ENCODE results near the gene DUS3L.

DNA sequence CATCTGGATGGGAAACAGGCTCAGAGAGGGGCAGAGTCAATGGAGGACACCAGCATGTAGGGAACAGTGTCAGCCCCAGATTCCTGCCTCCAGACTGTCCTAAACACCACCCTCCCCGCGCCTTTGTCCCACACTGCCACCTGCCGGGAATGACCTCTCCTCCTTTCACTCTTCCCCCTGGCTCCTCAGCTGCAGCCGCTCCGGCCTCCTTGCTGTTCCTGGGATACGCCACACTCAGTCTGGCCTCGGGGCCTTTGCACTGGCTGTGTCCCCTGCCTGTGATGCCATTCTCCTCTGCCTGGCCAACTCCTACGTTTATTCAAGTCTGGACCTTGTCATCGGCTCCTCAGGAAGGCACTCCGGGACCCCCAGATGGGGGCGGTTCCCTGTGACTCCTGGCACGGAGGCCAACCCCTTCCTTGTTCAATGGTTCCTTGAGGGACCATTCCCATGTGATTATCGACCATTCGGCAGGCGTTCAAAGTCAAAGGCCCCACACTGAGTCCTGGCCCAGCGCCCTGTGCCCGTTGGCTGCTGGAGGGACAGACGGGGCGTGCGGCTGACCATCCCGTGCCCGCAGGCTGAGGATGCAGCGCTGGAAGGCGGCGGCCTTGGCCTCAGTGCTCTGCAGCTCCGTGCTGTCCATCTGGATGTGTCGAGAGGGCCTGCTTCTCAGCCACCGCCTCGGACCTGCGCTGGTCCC, 32.8 kb upstream of the DUS3L start:
- no peak for TF ChIP-seq POLR2A (IDR thresholded peaks at IDR 0.05)
- no peak for TF ChIP-seq POLR2AphosphoS5 (IDR thresholded peaks at IDR 0.05; ENCODE audit: insufficient read depth in 1 of 2, low read depth in 1 of 2)
- TF ChIP-seq CTCF (IDR thresholded peaks at IDR 0.05): no peak
